ENCODE measurements around the gene KRT8. TPM values are rescaled to one million over a fixed set of nuclear protein-coding genes. Genes with fewer than 3 reads are reported as not detected.

The KRT8 gene
- total RNA-seq, 1 donor from 2014 or later, result 194 TPM

DNA sequence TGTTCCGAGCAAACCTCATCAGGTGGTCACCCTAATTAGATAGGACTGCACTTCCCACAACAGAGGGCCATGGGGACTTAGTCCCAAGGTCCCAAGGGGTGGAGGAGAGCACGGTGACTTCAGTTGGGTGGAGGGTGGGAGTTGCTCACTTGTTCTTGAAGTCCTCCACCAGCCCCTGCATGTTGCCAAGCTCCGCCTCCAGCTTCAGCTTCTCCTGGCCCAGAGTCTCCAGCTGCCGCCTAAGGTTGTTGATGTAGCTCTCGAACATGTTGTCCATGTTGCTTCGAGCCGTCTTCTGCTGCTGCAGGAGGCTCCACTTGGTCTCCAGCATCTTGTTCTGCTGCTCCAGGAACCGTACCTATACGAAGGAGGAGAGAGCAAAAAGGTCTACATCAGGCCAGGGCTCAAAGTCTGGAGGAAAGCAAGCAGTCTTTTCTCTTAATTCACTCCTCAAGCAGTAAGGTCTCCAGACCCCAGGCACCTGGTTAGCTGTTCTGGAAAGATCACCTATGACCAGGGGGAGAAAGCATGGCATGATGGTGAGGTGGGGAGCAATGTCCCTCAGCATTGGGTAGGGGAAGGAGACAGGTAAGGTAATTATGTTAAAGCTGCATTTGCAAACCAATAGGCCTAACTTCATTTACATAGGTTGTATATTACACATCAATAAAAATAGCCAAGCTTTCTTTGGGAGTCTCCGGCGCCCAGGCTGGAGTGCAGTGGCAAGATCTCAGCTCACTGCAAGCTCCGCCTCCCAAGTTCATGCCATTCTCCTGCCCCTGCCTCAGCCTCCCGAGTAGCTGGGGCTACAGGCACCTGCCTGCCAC is 2.9 kb downstream of the KRT8 start:
- H3K4me1 Mint-ChIP-seq (ENCODE audit: unreplicated experiment), result peaks cover 27% of the 10 kb centered on the region
- DNase-seq (ENCODE audit: low spot score), result no peak
- no peak overlapping the region for H3K4me3 Mint-ChIP-seq (ENCODE audit: unreplicated experiment)
- H3K27ac Mint-ChIP-seq (ENCODE audit: unreplicated experiment), result no peak overlapping the region
- H3K9me3 Mint-ChIP-seq (ENCODE audit: unreplicated experiment), result no peaks in the 10 kb centered on the region
- H3K27me3 Mint-ChIP-seq (ENCODE audit: unreplicated experiment), result peaks cover 9% of the 10 kb centered on the region
- TF ChIP-seq, protein P1, sequence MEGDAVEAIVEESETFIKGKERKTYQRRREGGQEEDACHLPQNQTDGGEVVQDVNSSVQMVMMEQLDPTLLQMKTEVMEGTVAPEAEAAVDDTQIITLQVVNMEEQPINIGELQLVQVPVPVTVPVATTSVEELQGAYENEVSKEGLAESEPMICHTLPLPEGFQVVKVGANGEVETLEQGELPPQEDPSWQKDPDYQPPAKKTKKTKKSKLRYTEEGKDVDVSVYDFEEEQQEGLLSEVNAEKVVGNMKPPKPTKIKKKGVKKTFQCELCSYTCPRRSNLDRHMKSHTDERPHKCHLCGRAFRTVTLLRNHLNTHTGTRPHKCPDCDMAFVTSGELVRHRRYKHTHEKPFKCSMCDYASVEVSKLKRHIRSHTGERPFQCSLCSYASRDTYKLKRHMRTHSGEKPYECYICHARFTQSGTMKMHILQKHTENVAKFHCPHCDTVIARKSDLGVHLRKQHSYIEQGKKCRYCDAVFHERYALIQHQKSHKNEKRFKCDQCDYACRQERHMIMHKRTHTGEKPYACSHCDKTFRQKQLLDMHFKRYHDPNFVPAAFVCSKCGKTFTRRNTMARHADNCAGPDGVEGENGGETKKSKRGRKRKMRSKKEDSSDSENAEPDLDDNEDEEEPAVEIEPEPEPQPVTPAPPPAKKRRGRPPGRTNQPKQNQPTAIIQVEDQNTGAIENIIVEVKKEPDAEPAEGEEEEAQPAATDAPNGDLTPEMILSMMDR (IDR thresholded peaks at IDR 0.05; ENCODE audit: unreplicated experiment), result no peak
- H3K36me3 Mint-ChIP-seq (ENCODE audit: low read depth, unreplicated experiment), result peaks cover 11% of the 10 kb centered on the region

DNA sequence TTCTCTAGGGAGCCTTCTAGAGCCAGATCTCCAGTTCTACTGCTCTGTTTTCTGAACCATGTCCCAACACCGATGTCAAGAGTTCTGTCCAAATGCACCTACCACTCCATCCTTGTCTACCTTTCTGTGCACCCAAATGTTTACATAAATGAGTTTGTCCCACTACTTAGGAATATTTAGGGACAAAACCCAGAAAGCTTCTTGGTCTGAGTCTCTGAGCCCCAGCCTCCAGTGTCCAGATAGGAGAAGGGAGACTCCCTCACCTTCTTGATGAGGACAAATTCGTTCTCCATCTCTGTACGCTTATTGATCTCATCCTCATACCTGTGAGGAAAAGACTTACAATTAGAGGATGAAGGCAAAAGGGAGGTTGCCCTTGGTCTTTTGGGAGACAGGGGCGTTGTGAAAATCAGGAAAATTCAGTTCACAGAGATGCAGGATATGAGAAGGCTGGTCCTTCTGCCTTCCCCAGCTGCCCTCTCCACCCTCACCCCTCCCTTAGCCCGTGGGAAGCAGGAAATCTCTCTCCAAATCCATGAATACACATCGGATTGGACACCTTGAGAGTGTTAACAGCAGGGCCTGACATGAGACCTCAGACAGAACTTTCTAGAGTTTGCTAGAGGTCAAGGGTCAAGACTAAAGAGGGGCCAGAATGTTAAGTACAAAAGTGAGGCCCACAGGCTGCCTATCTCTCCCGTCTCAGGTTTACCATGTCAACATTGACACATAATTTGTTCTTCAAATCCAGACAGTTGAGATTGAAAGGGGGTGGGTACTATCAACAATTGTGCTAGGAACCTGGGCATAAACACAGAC is 3.8 kb downstream of the KRT8 start:
- no peak for DNase-seq (ENCODE audit: low spot score)
- Mint-ChIP-seq H3K36me3 (ENCODE audit: low read depth, unreplicated experiment) (peaks cover 11% of the 10 kb centered on the region), H3K27ac (ENCODE audit: unreplicated experiment) (no peak overlapping the region), H3K4me1 (ENCODE audit: unreplicated experiment) (peaks cover 19% of the 10 kb centered on the region), H3K9me3 (ENCODE audit: unreplicated experiment) (no peaks in the 10 kb centered on the region), H3K27me3 (ENCODE audit: unreplicated experiment) (peaks cover 9% of the 10 kb centered on the region), H3K4me3 (ENCODE audit: unreplicated experiment) (no peak overlapping the region)
- TF ChIP-seq, protein P1 (IDR thresholded peaks at IDR 0.05; ENCODE audit: unreplicated experiment), result no peak

DNA sequence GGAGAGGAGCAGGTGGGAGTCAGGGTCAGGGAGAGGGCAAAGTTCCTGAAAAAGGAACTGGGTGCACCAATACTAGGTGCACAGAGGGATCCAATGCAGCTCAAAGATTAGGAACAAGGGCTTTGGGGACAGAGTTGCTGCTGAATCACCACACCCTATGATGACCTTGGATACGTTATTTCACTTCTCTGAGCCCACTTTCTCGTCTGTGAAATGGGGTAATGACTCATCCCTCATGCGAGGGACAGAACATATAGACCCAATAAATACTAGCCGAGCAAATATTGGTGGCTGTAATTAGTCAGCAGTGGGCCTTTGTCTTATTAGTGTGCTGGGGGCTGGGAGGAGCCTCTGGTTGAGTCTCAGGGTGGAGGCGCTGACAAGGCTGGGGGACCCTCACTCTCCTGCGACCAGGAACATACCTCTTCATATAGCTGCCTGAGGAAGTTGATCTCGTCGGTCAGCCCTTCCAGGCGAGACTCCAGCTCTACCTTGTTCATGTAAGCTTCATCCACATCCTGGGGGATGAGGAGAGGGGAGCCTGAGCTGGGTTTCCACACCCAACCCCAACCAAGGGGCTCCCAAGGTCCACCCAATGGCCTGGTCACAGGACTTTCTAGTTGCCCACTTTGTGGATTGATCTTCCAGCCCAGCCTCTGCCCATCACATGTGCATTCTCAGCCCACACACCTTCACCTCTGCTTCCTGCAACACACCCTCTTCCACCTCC is 4.5 kb downstream of the KRT8 start:
- Mint-ChIP-seq H3K27me3 (ENCODE audit: unreplicated experiment) (peaks cover 6% of the 10 kb centered on the region), H3K4me3 (ENCODE audit: unreplicated experiment) (no peak overlapping the region), H3K27ac (ENCODE audit: unreplicated experiment) (no peak overlapping the region), H3K9me3 (ENCODE audit: unreplicated experiment) (no peaks in the 10 kb centered on the region), H3K4me1 (ENCODE audit: unreplicated experiment) (peaks cover 15% of the 10 kb centered on the region), H3K36me3 (ENCODE audit: low read depth, unreplicated experiment) (peaks cover 11% of the 10 kb centered on the region)
- no peak for DNase-seq (ENCODE audit: low spot score)
- TF ChIP-seq, protein P1 (IDR thresholded peaks at IDR 0.05; ENCODE audit: unreplicated experiment), result no peak

DNA sequence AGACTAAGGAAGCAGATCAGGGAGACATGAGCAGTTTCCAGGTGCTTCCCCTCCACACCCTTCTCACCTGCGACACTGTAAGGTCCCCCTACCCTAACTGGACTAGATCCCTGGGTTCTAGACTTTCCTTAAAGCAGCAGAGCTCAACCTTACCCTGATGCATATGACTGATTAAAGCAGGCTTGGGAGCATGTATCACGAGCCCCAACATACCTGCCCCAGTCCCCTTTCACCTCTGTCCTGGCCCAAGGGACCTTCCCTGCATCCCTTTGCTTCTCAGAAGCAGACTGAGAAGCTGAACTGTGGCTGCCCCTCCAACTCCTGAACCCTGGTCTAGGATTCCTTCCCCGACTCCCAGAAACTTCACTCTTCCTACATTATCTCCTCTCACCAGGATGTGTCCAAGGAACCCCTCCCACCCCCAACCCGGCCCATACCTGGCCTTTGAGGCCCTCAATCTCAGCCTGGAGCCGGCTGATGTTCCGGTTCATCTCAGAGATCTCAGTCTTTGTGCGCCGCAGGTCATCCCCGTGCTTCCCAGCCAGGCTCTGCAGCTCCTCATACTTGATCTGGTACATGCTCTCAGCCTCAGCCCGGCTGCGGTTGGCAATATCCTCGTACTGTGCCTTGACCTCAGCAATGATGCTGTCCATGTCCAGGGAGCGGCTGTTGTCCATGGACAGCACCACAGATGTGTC is 5.4 kb downstream of the KRT8 start:
- TF ChIP-seq, protein P1 (IDR thresholded peaks at IDR 0.05; ENCODE audit: unreplicated experiment), result no peak
- H3K9me3 Mint-ChIP-seq (ENCODE audit: unreplicated experiment), result no peaks in the 10 kb centered on the region
- no peak overlapping the region for H3K27ac Mint-ChIP-seq (ENCODE audit: unreplicated experiment)
- no peak overlapping the region for H3K4me3 Mint-ChIP-seq (ENCODE audit: unreplicated experiment)
- H3K27me3 Mint-ChIP-seq (ENCODE audit: unreplicated experiment), result peaks cover 6% of the 10 kb centered on the region
- H3K4me1 Mint-ChIP-seq (ENCODE audit: unreplicated experiment), result peaks cover 10% of the 10 kb centered on the region
- peaks cover 11% of the 10 kb centered on the region for H3K36me3 Mint-ChIP-seq (ENCODE audit: low read depth, unreplicated experiment)
- DNase-seq (ENCODE audit: low spot score), result no peak
